Peyer's patch (tissue), 4 donors: ENCODE results near the gene MAST4. TPM values are rescaled to one million over a fixed set of nuclear protein-coding genes. Genes with fewer than 3 reads are reported as not detected.
A peak's percentile ranks its signal among the peaks of the same experiment; 100 is the strongest.

ENCODE experiments used
- DNase-seq, 3 donors: peaks; one replicate each; pipeline ENCODE4 v3.0.0-alpha.2; 2017 to 2019
- H3K27ac ChIP-seq, 4 donors: fragments of 200-600 bp; sonication (generic); one replicate each; pipeline ENCODE4 v1.5.1; 2016 to 2019
- H3K27me3 ChIP-seq, 2 donors: fragments of 200-600 bp; sonication (generic); one replicate each; pipeline ENCODE4 v1.5.1; 2019
- H3K36me3 ChIP-seq, 3 donors: fragments of 200-600 bp; sonication (generic); one replicate each; pipeline ENCODE4 v1.5.1; 2016 to 2019
- H3K4me1 ChIP-seq, 4 donors: fragments of 200-600 bp; sonication (generic); one replicate each; pipeline ENCODE4 v1.5.1; 2016 to 2019
- H3K4me3 ChIP-seq, 4 donors: fragments of 200-600 bp; sonication (generic); 1 replicate in 3 of 4; 2 replicates in 1 of 4; pipeline ENCODE4 v1.5.1; 2016 to 2019; ENCODE audit warnings: mild to moderate bottlenecking in 1 of 4
- H3K9me3 ChIP-seq, 4 donors: fragments of 200-600 bp; sonication (generic); one replicate each; pipeline ENCODE4 v1.5.1; 2016 to 2019; ENCODE audit warnings: mild to moderate bottlenecking in 1 of 4
- CTCF ChIP-seq, 6 experiments: fragments of 450-650 bp in 4 of 6; fragments of 200-600 bp in 2 of 6; sonication (generic) in 1 of 6; IDR thresholded peaks; one replicate each; pipeline ENCODE4 v1.5.1; 2017 to 2019; ENCODE audit warnings: antibody characterized with exemption in 6 of 6, mild to moderate bottlenecking in 3 of 6, moderate library complexity in 1 of 6
- POLR2A ChIP-seq, 2 donors: fragments of 450-650 bp; IDR thresholded peaks; one replicate each; pipeline ENCODE4 v1.5.1; 2017; ENCODE audit warnings: antibody characterized with exemption in 2 of 2, mild to moderate bottlenecking in 2 of 2, moderate library complexity in 2 of 2
- total RNA-seq, 4 donors: library from RNA; depleted of rRNA; stranded (reverse); fragments of >200 nt; gene quantifications; one replicate each; pipeline ENCODE4 v1.1.0, GENCODE V29; 2016

The MAST4 gene
- total RNA-seq, 4 donors from 2014 or later: 20.2 to 23.1 (median 21.4) TPM

GRCh38 chr5:67163863-67164595 is 567.8 kb downstream of the MAST4 start:
- Histone ChIP-seq H3K36me3 (peaks cover 0 to 29% (median 0%) of the 10 kb centered on the region in 3 donors), H3K4me3 (no peak overlapping the region)

GRCh38 chr5:67164856-67165525 is 568.8 kb downstream of the MAST4 start:
- H3K9me3 ChIP-seq: no peaks in the 10 kb centered on the region
- H3K27ac ChIP-seq: peak overlapping the region; percentile 72 to 91 (median 86)
- peaks cover 0 to 11% (median 8%) of the 10 kb centered on the region in 4 donors for H3K4me1 ChIP-seq
- TF ChIP-seq CTCF (IDR thresholded peaks at IDR 0.05) (no peak), POLR2A (IDR thresholded peaks at IDR 0.05) (no peak)
- no peaks in the 10 kb centered on the region for H3K27me3 ChIP-seq
- H3K4me3 ChIP-seq: no peak overlapping the region
- no peak for DNase-seq
- peaks cover 0 to 29% (median 0%) of the 10 kb centered on the region in 3 donors for H3K36me3 ChIP-seq

More at GRCh38 chr5:67163863-67164595, 567.8 kb downstream of the MAST4 start:
- H3K27ac ChIP-seq: no peak overlapping the region
- no peak for TF ChIP-seq CTCF (IDR thresholded peaks at IDR 0.05)
- no peak for TF ChIP-seq POLR2A (IDR thresholded peaks at IDR 0.05)
- H3K9me3 ChIP-seq: no peaks in the 10 kb centered on the region
- H3K4me1 ChIP-seq: peaks cover 0 to 11% (median 8%) of the 10 kb centered on the region in 4 donors
- DNase-seq: no peak
- no peaks in the 10 kb centered on the region for H3K27me3 ChIP-seq

GRCh38 chr5:67165526-67166459 is 569.6 kb downstream of the MAST4 start:
- Histone ChIP-seq H3K4me3 (peak overlapping the region; percentile 37 to 56 (median 47)), H3K36me3 (peaks cover 0 to 29% (median 0%) of the 10 kb centered on the region in 3 donors), H3K27ac (peak overlapping the region; percentile 72 to 91 (median 86)), H3K27me3 (no peaks in the 10 kb centered on the region), H3K4me1 (peaks cover 0 to 11% (median 8%) of the 10 kb centered on the region in 4 donors), H3K9me3 (no peaks in the 10 kb centered on the region)
- peak; percentile 84 to 95 (median 86) for DNase-seq
- TF ChIP-seq POLR2A (IDR thresholded peaks at IDR 0.05): peak in 1 of 2 donors; percentile 11
- peak; percentile 65 to 88 (median 79) for TF ChIP-seq CTCF (IDR thresholded peaks at IDR 0.05)

- peak overlapping the region; percentile 37 to 56 (median 47) for H3K4me3 ChIP-seq
- TF ChIP-seq POLR2A (IDR thresholded peaks at IDR 0.05) (no peak), CTCF (IDR thresholded peaks at IDR 0.05) (peak in 1 of 6 experiments; percentile 2)
- peak; percentile 69 to 87 (median 82) for DNase-seq
Measured at GRCh38 chr5:67166460-67167285, 570.5 kb downstream of the MAST4 start.

More at GRCh38 chr5:67166460-67167285, 570.5 kb downstream of the MAST4 start:
- Histone ChIP-seq H3K27me3 (no peaks in the 10 kb centered on the region), H3K36me3 (peaks cover 0 to 29% (median 0%) of the 10 kb centered on the region in 3 donors), H3K4me1 (peaks cover 0 to 11% (median 8%) of the 10 kb centered on the region in 4 donors), H3K27ac (peak overlapping the region; percentile 72 to 91 (median 86)), H3K9me3 (no peaks in the 10 kb centered on the region)
